Astrocyte of the cerebellum (primary cell): ENCODE measurements around the gene SYTL5.
A peak's percentile ranks its signal among the peaks of the same experiment; 100 is the strongest.

Experiments used
- DNase-seq: peaks from one replicate; pipeline ENCODE4 v3.0.0-alpha.2; 2011; ENCODE audit warnings: low read depth
- H3K4me3 ChIP-seq: 2 replicates; pipeline ENCODE4 v1.5.1; 2011; ENCODE audit warnings: mild to moderate bottlenecking, low read depth, low read length, moderate library complexity
- in situ Hi-C: cut with HindIII; loops from 2 replicates; pipeline ENCODE4 v1.10.0; 2017; ENCODE audit warnings: low sequenced_read_pairs
- TF ChIP-seq, protein P1 (sequence below): IDR thresholded peaks from 2 replicates; pipeline ENCODE4 v1.5.1; 2012; ENCODE audit warnings: low read length, low read depth, moderate library complexity, mild to moderate bottlenecking; ENCODE audit errors: missing control alignments

The SYTL5 gene

GRCh38 chrX:38008658-38009057, 2.3 kb downstream of the SYTL5 start:
- DNase-seq: no peak
- TF ChIP-seq, protein P1, sequence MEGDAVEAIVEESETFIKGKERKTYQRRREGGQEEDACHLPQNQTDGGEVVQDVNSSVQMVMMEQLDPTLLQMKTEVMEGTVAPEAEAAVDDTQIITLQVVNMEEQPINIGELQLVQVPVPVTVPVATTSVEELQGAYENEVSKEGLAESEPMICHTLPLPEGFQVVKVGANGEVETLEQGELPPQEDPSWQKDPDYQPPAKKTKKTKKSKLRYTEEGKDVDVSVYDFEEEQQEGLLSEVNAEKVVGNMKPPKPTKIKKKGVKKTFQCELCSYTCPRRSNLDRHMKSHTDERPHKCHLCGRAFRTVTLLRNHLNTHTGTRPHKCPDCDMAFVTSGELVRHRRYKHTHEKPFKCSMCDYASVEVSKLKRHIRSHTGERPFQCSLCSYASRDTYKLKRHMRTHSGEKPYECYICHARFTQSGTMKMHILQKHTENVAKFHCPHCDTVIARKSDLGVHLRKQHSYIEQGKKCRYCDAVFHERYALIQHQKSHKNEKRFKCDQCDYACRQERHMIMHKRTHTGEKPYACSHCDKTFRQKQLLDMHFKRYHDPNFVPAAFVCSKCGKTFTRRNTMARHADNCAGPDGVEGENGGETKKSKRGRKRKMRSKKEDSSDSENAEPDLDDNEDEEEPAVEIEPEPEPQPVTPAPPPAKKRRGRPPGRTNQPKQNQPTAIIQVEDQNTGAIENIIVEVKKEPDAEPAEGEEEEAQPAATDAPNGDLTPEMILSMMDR: no peak
- in situ Hi-C loops: no loop called here
- H3K4me3 ChIP-seq: no peak overlapping the region

DNA sequence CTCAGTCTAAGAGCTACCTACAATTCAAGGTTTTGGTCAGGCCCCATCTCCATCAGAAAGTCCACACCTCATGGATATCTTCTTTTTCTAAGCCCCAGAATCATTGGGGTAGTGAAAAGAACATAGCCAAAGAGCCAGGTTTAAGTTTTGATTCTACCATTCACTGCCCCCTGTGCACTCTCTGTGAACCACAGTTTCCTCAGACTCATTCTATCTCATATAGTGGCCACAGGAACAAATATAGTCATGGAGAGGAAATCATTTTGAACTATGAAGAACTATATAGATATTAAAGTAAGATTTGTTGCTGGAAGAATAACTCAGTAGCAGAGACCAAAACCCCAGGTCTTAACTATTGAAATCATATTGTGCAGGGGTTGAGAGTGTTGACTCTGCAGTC, 3.3 kb downstream of the SYTL5 start:
- in situ Hi-C loops: no loop called here
- no peak overlapping the region for H3K4me3 ChIP-seq
- TF ChIP-seq, protein P1: no peak
- no peak for DNase-seq

DNA sequence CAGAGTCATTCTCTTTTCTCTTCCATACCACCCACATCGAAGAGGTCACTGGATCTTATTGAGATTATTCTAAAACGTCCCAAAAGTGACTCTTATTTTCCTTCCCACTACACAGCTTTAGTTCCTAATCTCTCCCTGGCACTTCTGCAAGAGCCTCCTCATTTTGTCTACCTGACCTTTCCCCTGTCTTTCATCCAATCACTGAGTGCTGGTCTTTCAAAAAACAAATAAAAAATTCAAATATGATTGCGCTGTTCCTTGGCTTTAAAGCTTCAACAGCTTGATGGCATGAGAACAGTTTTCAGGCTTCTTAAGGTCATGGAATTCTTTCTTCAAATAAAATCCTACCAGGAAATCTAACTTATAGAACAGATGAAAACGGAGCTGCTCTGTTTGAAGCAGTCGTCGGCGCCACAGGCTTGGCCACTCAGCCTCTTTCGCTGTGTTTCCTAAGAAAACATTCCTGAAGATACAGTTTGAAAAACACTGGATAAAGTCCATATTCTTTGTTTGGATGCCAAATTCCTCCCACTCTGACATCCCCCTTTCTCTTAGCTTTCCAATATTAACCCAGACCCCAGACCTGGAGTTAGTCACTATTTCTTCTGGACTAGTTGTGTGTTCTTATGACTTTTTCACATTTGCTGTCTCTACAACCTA, 12.5 kb downstream of the SYTL5 start:
- in situ Hi-C loops: no loop called here
- DNase-seq: peak; percentile 8
- TF ChIP-seq, protein P1: no peak
- H3K4me3 ChIP-seq: no peak overlapping the region

DNA sequence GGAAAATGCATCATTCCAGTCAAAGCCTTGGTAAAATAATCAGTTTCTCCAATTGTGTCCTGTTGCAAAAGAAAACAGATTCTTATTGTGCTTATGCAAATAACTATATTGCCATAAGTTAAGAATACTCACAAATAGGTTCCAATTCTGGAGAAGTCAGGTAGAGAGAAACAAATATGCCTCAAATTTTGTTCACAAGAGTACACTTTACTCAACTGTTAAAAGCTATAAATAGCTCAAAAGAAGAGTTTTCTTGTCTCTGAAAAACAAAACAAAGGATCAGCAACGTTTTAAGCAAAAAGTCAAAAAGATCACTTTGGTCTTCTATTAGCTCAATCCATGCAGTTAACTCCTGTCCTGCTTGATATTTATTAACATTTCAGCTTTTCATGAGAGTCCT, 21.9 kb downstream of the SYTL5 start:
- TF ChIP-seq, protein P1: no peak
- H3K4me3 ChIP-seq: no peak overlapping the region
- no peak for DNase-seq
- in situ Hi-C loops: no loop called here

DNA sequence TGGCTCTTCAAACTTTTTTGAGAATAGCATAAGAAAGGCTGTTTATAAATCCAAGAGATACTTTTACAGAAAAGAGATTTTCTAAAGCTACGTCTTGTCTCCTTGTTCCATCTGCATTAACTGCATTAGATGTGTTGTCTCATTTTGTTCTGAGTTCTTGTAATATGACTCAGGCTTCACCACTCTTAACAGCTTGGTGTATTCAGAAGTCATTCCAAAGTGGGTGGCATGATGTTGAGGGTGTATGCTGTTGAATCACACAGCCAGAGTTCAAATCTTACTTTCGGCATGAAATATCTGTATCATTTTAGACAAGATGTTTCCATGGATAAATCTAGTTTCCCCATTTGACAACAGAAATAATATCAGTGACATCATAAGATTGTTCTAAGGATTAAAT, 30.1 kb downstream of the SYTL5 start:
- DNase-seq: no peak
- TF ChIP-seq, protein P1: no peak
- in situ Hi-C loops: no loop called here
- no peak overlapping the region for H3K4me3 ChIP-seq

- TF ChIP-seq, protein P1: no peak
- H3K4me3 ChIP-seq: no peak overlapping the region
- DNase-seq: no peak
- in situ Hi-C loops: no loop called here
These were observed 32.1 kb downstream of the SYTL5 start for GRCh38 chrX:38038501-38038900.
